Activated CD4-positive, alpha-beta T cell treated with anti-CD3 and anti-CD28 coated beads, Interleukin-2, Interleukin-6, amounts not matched to agents 100 ng/mL and 50 ng/mL, durations not matched to agents 16 hours and 8 hours (primary cell): ENCODE data around the gene TNRC18.

Experiments
- DNase-seq: peaks from one replicate; pipeline ENCODE4 v3.0.0-alpha.2; 2020

Gene TNRC18

DNA sequence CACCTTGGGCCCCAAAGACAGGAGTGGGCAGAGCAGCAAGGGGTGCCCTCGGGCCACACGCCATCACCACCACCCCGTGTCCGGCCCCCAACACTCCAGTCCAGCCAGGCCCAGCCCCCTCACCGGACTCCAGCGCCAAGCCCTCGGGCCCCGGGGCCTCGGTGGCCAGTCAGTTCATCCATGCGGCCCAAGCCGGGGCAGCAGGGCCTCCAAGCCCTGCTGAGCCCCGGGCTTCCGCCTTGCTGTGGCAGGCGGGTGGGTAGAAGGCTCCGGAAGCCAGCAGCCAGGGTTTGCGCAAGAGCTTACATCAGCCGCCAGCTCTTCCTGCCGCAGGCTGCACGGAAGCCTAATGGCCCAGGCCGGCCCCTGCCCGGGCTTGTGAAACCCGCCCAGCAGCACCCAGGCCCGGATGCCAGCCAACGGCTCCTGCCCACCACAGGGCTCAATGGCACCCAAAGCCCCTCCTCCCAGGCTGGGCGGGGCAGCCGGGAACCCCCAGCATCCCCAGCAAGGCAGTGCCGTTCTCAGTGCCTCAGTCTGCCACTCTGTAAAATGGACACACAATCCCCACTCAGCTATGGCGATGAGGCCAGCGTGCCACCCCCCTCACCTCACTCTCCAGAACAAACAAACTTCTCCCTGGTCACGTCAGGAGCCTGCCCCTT is 26.5 kb downstream of the TNRC18 start:
- DNase-seq = peak; percentile 99

GRCh38 chr7:5396542-5396941 is 27.1 kb downstream of the TNRC18 start:
- DNase-seq = peak; percentile 71

DNA sequence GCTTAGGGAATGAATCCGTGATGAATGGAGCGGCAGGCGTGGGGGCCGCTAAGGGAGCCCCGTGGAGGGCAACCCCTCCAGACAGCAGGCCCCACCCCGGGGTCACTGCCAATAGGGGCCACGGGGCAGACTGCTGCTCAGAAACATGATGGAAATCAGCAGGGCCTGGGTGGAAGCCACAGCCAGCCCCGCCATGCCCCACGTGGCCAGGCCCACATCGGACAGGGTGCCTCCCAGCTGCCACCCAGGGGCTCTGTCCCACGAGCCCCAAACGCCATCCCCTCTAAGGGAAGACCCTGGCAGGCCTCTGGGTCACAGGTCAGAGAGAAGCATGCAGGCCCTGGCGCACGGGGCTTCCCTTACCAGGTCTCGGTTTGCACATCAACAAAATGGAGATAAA is 28.4 kb downstream of the TNRC18 start:
- DNase-seq = no peak

DNA sequence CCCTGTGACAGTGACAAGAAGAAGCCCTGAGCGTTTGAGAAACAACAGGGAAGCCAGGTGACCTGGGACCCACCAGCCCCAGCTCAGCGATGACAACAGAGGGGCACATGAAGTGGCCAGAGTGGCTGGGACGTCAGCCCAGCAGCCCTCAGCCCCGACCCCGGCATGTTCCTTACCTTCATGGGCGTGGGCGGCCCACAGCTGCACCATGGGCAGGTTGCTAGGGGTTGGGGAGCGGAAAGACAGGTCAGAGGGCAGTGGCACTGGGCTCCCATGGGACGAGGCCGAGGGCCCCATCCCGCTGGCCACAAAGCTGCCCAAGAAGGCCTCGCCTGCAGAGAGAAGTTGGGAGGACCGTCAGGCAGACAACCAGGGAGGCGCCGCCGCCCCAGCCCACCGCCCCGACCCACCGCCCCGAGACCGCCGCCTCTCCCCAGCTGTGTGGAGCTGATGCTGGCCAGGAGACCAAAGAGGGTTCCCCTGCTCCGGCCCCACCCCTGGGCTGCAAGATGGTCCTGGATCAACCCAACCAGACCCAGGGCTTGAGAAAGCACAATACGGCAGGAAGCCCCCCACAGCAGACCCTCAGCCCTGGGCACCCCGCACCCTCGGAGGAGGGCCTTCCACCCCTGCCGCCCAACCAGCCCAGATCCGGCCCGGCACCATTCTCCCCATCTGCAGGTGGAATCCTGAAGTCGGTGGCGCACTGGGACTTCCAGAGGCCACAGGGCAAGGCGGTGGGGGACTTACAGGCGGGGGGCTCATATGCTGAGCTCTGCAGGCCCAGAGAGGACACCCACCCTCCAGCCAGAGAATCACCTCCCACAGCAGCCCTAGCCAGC is 29.1 kb downstream of the TNRC18 start:
- no peak for DNase-seq

- no peak for DNase-seq
Measured at GRCh38 chr7:5393748-5394147, 29.9 kb downstream of the TNRC18 start.

DNA sequence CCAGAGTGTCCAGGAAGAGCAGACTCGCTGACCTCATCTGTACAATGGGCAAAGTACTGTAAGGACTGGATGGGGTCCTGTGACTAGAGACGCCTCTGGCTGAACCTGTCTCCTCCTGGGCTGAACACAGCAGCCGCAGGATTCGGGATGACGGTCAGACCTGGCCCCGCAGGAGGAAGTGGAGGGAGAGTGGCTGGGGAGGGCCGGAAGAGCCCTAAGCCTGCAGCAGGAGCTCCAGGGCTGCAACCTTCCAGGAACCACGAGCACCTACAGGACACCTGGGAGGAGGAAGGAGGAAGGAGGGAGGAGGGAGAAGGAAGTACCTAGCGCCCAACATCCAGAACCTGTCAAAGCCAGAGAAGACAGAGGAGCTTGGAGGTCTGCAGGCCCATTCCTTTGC is 30.3 kb downstream of the TNRC18 start:
- DNase-seq = no peak

DNA sequence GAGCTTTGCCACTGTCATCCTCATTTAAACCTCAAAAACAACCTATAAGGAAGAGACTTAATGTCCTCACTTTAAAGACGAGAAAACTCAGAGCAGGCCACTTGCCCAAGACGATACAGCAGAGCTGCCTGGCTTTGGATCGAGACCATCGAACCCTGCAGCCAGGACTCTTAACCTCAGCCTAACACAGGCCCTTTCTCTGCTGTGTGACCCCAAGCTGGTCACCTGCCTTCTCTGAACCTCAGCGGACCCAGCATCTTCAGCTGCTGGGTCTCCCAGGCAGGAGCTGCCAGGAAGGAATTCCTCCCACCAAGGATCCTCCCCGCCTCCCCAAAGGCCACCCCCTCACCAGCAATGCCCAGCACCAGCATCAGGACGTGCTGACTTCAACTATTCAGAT is 32.7 kb downstream of the TNRC18 start:
- no peak for DNase-seq

DNA sequence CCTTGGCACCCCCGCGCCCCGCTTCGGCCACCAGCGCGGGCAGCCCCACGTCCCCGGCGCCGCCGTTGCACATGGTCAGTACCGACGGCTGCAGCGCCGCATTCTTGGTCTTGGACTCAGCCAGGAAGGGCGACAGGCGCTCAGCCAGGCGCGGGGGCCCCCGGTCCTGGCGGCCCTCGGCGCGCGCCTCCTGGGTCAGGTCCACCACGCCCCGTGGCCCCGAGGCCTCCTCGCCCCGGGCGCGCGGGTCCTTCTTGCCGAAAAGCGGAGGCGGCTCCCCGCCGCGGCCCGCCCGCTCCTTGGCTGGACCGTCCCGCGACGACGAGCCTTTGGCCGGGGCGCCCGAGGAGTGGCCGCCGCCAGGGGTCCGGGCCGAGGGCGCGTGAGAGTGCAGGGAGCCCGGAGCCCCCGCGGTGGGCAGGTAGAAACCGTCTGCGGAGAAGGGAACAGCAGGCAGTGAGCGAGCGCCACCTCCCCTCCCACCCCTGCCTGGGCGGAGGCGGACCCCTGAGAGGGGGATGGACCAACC is 34.7 kb downstream of the TNRC18 start:
- no peak for DNase-seq

- DNase-seq = no peak
Measured at GRCh38 chr7:5388273-5388901, 35.2 kb downstream of the TNRC18 start.

DNA sequence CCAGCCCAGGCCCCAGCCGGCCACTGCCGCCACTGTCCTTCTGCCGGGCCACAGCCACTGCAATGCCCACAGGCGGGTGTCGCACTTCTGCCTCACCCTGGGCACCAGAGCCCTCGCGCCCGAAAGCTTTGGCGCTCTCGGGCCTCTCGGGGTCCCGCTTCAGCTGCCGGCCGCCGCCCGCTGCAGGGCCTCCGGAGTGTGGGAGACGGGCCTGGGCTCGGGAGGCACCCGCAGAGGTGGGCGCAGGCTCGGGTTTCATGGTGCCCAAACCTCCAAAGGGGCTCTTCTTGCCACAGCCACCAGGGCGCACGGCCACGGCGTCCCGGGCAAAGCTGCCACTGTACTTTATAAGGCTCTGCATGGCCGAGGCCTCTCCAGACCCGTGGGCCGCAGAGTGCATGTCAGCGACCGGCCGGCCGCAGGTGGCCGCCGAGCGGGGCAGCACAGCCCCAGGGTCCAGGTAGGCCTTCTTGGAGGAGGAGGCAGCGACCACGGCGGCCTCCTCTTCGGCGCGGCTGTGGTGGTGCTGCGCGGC is 35.9 kb downstream of the TNRC18 start:
- no peak for DNase-seq

- DNase-seq = no peak
Measured at GRCh38 chr7:5384618-5385017, 39.0 kb downstream of the TNRC18 start.

GRCh38 chr7:5383314-5384098 is 40.1 kb downstream of the TNRC18 start:
- DNase-seq = no peak

DNA sequence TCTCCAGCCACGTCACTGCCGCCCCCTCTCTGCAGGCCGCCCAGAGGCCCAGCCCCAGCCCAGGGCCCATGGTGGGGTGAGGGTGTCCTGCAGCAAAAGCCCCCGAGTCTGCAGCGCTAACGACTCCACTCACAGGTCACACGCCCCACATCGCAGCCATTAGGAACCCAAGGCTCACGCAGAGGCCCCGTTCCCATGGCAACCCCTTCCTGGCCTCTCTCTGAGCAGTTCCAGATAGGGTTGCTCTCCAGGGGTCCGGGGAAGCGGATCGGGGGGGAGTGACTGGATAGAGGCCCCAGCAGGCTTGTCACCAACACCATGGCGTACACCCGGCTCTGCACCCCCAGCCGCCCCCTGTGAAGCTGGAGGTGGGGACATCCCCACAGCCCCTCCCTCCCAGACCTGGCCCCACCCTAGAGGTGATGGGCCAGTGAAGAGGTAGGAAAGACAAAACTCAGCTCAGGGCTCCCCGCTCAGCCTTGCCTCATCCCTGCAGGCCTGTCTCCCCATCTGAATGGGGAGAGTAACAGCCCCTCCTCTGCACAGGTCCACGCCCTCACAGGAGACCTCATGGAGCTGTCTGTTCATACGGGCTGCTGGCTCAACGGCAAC is 41.2 kb downstream of the TNRC18 start:
- no peak for DNase-seq

- no peak for DNase-seq
Measured at GRCh38 chr7:5381071-5381772, 42.4 kb downstream of the TNRC18 start.

DNA sequence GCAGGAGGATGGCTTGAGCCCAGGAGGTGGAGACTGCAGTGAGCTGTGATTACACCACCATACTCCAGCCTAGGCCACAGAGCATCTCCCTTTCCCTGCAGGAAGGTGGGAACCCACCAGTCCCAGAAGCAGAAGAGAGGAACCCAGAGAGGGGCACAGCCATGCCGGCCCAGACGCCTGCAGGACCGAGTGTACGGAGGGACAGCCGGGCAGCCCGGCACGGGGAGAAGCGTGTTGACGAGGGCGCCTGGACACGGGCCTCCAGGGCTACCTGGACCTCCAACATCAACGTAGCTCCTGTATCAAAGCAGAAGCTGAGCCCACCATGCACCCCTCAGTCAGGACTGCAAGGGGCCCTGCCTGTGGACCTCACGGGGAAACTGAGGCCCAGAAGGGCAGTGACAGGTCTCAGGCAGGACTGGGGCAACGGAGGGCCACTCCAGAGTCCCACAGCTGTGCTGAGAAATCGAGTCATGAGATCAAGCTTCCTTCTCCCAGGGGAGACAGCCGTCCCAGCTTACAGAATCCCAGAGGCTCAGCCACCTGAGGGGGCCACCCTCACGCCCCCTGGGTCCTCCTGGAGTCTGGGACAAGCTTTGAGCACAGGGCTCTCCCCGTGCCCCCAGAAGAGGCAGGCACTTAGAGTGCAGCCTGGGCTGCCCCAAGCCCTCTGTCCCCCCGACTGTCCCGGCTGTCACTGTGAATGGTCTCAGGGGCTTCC is 43.1 kb downstream of the TNRC18 start:
- no peak for DNase-seq

- no peak for DNase-seq
Measured at GRCh38 chr7:5379546-5379945, 44.1 kb downstream of the TNRC18 start.

DNA sequence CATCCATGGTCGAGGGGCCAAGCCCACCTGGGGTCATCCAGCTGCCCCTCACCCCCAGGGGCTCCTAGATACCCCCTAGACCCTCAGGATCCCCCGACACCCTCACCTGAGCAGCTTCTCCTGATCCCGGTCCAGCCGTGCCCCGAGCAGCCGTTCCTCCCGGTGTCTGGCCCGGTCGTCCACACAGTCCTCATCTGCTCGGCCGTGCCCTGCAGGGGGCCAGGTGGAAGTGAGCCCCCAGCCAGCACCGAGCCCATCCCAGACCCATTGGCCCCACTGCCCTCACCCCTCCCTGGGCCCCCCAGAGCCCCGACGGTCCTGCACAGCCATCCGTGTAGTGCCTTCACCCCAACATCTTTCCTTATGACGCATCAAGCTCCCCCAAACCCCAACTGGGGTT is 45.8 kb downstream of the TNRC18 start:
- DNase-seq = no peak

DNA sequence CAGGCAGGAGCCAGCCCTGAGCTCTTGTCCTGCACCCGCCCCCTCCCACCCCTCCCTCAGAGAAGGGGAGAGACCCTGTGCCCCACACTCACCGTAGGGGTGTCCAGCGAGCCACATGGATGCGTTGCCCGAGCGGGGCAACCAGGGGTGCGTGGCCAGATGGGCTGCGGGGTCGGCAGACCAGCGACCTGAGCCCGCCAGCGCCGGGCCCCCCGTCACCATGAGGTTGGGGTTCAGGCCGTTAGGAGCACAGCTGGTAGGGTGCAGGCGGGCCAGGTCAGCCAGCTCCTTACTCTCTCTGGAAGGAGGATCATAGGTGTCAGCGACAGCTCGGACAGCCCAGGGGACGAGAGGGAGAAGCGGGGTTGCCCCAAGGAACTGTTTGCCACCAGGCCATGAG is 46.4 kb downstream of the TNRC18 start:
- no peak for DNase-seq

GRCh38 chr7:5375925-5376324 is 47.7 kb downstream of the TNRC18 start:
- no peak for DNase-seq

DNA sequence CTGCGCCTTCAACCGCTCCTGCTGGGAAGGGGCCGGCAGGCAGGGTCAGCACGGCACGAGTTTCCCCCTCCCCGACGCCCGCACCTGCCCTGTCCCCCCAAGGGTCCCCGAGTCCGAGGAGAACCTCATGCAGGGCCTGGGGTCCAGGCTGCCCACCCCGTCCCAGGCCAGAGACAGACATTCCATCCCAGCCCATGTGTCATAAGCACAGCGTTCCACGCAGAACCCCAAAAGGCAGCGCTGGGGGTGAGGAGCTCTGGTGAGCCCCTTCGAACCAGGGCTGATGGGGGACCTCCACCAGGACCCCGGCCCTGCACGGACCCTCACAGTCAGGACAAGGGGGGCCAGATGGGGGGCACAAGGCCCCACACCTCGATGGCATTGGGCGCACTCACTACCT is 49.2 kb downstream of the TNRC18 start:
- no peak for DNase-seq

GRCh38 chr7:5373300-5373699 is 50.3 kb downstream of the TNRC18 start:
- no peak for DNase-seq
